Cardiac fibroblast (primary cell): ENCODE results near the gene RNPEP.
"Not testable (repeated sequence)": the region's sequence is repeated elsewhere in the genome, so short reads cannot be mapped to it uniquely, and the experiment has no call there.

ENCODE experiments used
- DNase-seq, 2 donors: peaks; one replicate each; pipeline versions ENCODE4 v3.0.0 to v3.0.0-alpha.2; 2010; ENCODE audit warnings: low read depth in 2 of 2
- H3K4me3 ChIP-seq, 2 donors: replicated peaks in 1 of 2; 1 replicate in 1 of 2; 2 replicates in 1 of 2; pipeline ENCODE4 v1.5.1; 2011; ENCODE audit warnings: low read depth in 2 of 2, low read length in 2 of 2, mild to moderate bottlenecking in 2 of 2, moderate library complexity in 1 of 2
- TF ChIP-seq, protein P1 (sequence below): IDR thresholded peaks from one replicate; pipeline ENCODE4 v1.5.1; 2011; ENCODE audit warnings: low read depth, mild to moderate bottlenecking, low read length, inconsistent platforms

The RNPEP gene

DNA sequence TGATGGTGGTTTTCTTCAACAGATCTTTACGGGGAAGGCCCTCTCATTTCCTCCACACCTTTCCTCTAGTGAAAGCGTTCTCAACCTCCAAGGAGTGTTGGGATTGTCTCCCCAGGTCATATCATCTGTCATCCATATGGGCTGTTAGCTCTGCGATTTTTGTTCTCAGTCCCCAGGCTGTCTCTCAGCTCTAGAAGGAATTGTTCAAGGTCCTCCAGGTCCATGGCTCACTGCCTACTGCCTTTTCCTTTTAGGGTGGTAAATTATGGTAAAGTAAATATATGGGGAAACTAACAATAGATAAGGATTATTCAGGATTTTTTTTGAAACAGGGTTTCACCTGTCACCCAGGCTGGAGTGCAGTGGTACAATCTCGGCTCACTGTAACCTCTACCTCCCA lies 65.5 kb downstream of the RNPEP start:
- H3K4me3 ChIP-seq, result no peak overlapping the region
- TF ChIP-seq, protein P1, sequence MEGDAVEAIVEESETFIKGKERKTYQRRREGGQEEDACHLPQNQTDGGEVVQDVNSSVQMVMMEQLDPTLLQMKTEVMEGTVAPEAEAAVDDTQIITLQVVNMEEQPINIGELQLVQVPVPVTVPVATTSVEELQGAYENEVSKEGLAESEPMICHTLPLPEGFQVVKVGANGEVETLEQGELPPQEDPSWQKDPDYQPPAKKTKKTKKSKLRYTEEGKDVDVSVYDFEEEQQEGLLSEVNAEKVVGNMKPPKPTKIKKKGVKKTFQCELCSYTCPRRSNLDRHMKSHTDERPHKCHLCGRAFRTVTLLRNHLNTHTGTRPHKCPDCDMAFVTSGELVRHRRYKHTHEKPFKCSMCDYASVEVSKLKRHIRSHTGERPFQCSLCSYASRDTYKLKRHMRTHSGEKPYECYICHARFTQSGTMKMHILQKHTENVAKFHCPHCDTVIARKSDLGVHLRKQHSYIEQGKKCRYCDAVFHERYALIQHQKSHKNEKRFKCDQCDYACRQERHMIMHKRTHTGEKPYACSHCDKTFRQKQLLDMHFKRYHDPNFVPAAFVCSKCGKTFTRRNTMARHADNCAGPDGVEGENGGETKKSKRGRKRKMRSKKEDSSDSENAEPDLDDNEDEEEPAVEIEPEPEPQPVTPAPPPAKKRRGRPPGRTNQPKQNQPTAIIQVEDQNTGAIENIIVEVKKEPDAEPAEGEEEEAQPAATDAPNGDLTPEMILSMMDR, result no peak
- no peak for DNase-seq

DNA sequence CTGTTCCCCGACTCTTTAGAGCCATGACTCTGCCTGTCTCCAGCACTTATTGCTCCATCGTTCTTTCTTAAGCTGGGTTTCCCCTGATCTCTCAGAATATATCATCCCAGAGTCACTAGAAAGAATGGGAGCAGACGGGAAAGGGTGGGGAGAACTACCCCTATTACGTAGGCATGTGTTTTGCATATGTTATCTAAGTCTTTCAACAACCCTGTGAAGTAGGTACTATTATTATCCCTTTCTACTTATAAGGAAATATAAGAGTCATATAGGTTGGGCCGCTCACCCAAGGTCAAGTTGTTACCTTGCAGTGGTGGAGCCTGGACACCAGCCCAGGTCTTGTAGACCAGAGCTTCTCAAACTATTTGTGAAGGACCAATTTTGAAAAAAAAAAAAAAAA lies 66.7 kb downstream of the RNPEP start:
- TF ChIP-seq, protein P1, result no peak
- H3K4me3 ChIP-seq, result no peak overlapping the region
- peak; percentile 16 to 46 for DNase-seq

GRCh38 chr1:202054094-202054493 lies 71.6 kb downstream of the RNPEP start:
- TF ChIP-seq, protein P1, result no peak
- DNase-seq, result no peak
- H3K4me3 ChIP-seq, result no peak overlapping the region

DNA sequence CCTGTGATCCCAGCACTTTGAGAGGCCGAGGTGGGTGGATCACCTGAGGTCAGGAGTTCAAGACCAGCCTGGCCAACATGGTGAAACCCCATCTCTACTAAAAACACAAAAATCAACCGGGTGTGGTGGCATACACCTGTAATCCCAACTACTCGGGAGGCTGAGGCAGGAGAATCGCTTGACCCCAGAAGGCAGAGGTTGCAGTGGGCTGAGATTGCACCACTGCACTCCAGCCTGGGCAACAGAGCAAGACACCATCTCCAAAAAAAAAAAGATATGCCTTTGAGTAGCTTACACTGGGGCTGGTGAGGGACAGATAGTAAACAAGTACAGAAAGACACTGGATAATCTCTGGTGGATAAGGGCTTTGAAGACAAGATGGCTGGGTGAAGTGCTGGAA lies 72.2 kb downstream of the RNPEP start:
- H3K4me3 ChIP-seq, result not testable (repeated sequence)

More for the DNA sequence above, 72.2 kb downstream of the RNPEP start:
- DNase-seq, result not testable (repeated sequence)
